Measurements from ENCODE around the gene RPS27L. TPM values are rescaled to one million over a fixed set of nuclear protein-coding genes. Genes with fewer than 3 reads are reported as not detected.

RPS27L gene
- total RNA-seq (2011; cell fraction: chromatin; rRNA removed; ENCODE audit: low replicate concordance) = 10.6 and 25.3 TPM in 2 replicates
- 10.3 and 10.4 TPM in 2 replicates for total RNA-seq (2011; cell fraction: nucleolus; rRNA removed)
- 17.9 and 22.3 TPM in 2 replicates for total RNA-seq (2011; cell fraction: nucleoplasm; rRNA removed)
- total RNA-seq (2014; rRNA removed) (75.1 and 85.7 TPM in 2 replicates), total RNA-seq (2014; rRNA removed; fragmentation: Illumina TruSeq; extraction: Trizol) (128 and 148 TPM in 2 replicates), total RNA-seq (2015; rRNA removed; fragmentation: Illumina TruSeq; extraction: Trizol) (92.6 and 105 TPM in 2 replicates), total RNA-seq (2021) (94.4 and 115 TPM in 2 replicates), polyA plus RNA-seq (2011; rRNA removed) (117 and 155 TPM in 2 replicates), polyA plus RNA-seq (2014; fragmentation: Illumina TruSeq; extraction: Trizol) (72.2 and 79.3 TPM in 2 replicates), polyA plus RNA-seq (2014; fragmentation: Nextera tagmentation; extraction: Ambion mirVana) (100 to 1,000 TPM; 328 to 382 TPM), polyA plus RNA-seq (2014; rRNA removed) (115 and 116 TPM in 2 replicates), polyA minus RNA-seq (2011; rRNA and poly(A)+ RNA removed) (27.4 and 34.5 TPM in 2 replicates), Bru-seq, nascent RNA (percentile 84 among the genes with signal in this experiment), BruChase-seq, experiment 1, labeled RNA remaining after a 2-hour chase (percentile 76 among the genes with signal in this experiment), BruChase-seq, experiment 2, labeled RNA remaining after a 6-hour chase (percentile 76 among the genes with signal in this experiment)
- polyA plus RNA-seq (2011; cell fraction: cytosol; rRNA removed) = 29.8 and 61.5 TPM in 2 replicates
- 20.0 and 40.3 TPM in 2 replicates for polyA plus RNA-seq (2011; cell fraction: nucleus; rRNA removed)
- polyA plus RNA-seq (2012) = 157 and 166 TPM in 2 replicates
- 15.9 and 18.7 TPM in 2 replicates for polyA minus RNA-seq (2011; cell fraction: cytosol; rRNA and poly(A)+ RNA removed)
- polyA minus RNA-seq (2011; cell fraction: nucleus; rRNA and poly(A)+ RNA removed) = 8.5 and 15.7 TPM in 2 replicates
- long read RNA-seq, experiment 1, full-length matches to known transcripts = 95 of 123 reads
- long read RNA-seq, experiment 1, partial matches to known transcripts = 28 of 123 reads
- long read RNA-seq, experiment 1, other reads (novel, unspliced or antisense) = 0 of 123 reads
- long read RNA-seq, experiment 2, full-length matches to known transcripts = 50 of 55 reads
- long read RNA-seq, experiment 2, partial matches to known transcripts = 3 of 55 reads
- long read RNA-seq, experiment 2, other reads (novel, unspliced or antisense) = 2 of 55 reads
- long read RNA-seq, experiment 3, full-length matches to known transcripts = 66 of 68 reads
- long read RNA-seq, experiment 3, partial matches to known transcripts = 0 of 68 reads
- long read RNA-seq, experiment 3, other reads (novel, unspliced or antisense) = 2 of 68 reads

GRCh38 chr15:63157118-63157843 lies at the start of gene RPS27L:
Gene RPS27L, minus strand, starts transcription at chr15:63157477. Its CDS starts 72 bp downstream, at chr15:63157405.
- Histone ChIP-seq H3K4me1 (replicated peaks in 1 of 2; ENCODE audit: control insufficient read depth in 2 of 2, insufficient read depth in 2 of 2, low read length in 2 of 2) (peaks cover 4 to 12% of the 10 kb centered on the region in 2 experiments; a peak in 3 of 5 replicates), H3K27me3 (ENCODE audit: control insufficient read depth in 2 of 2, insufficient read depth in 2 of 2, low read length in 2 of 2) (no peaks in the 10 kb centered on the region), H3K9me1 (ENCODE audit: control insufficient read depth, insufficient read depth, low read length) (no peaks in the 10 kb centered on the region), H3K9me3 (replicated peaks; ENCODE audit: control insufficient read depth, insufficient read depth, low read depth, low read length) (no peaks in the 10 kb centered on the region), H4K20me1 (replicated peaks; ENCODE audit: control insufficient read depth, insufficient read depth, low read length) (no peaks in the 10 kb centered on the region), H3K36me3 (ENCODE audit: control insufficient read depth, insufficient read depth, low read length) (peaks cover 24% of the 10 kb centered on the region; the same call in 2 of the 3 replicates), H2AFZ (ENCODE audit: low read depth, low read length) (peak within 1 kb of the TSS; percentile 80), H3K79me2 (ENCODE audit: control insufficient read depth, insufficient read depth, low read length) (peaks cover 22% of the 10 kb centered on the region), H3K9ac (ENCODE audit: insufficient read depth in 1 of 2, low read depth in 2 of 2, low read length in 2 of 2) (peak within 1 kb of the TSS; percentile 81 to 99), H3K27ac (ENCODE audit: extremely low read depth, low read depth, low read length) (peak within 1 kb of the TSS; percentile 80), H3K4me2 (ENCODE audit: insufficient read depth, low read length) (peak within 1 kb of the TSS; percentile 93), H3K4me3 (peak within 1 kb of the TSS; percentile 57)
- ChIA-PET CTCF (ENCODE audit: low intra/inter-chr PET ratio) (no interaction called here), POLR2A (interaction anchor here (0.6 to 2.1 kb wide), 15 partner anchors 8 to 880 kb away, joined by 3 to 11 read pairs (median 4); no protein-coding TSS in a partner anchor)
- no TSS peak for BruUV-seq (replicated peaks)
- WGBS (ENCODE audit: insufficient coverage, low coverage, missing lambda C conversion rate) = under 1% methylated on average over 48 of the region's 60 CpGs
- ATAC-seq (peak; percentile 97), DNase-seq (ENCODE audit: extremely low read depth in 1 of 4, low spot score in 3 of 4) (peak; percentile 84 to 95 (median 86)), FAIRE-seq (peak; percentile 92)
- in situ Hi-C loops (cut with MboI) (no loop called here), intact Hi-C loops (cut with micrococcal nuclease) (loop anchor here (2.0 to 5.0 kb wide), 3 partner anchors 35 to 120 kb away; partner anchors contain the start of gene APH1B)
- TF ChIP-seq CXXC5 (CRISPR knock-in tag; IDR thresholded peaks at IDR 0.05) (peak; percentile 65), ZBED1 (IDR thresholded peaks at IDR 0.05) (0 out of 2 replicates have a peak, but pooled peaks have one; percentile 23), DDX20 (tag; IDR thresholded peaks at IDR 0.05; ENCODE audit: low read depth) (no peak), HNRNPL (IDR thresholded peaks at IDR 0.05; ENCODE audit: low read depth, low read length) (no peak), ELF4 (CRISPR knock-in tag; IDR thresholded peaks at IDR 0.05) (peak; percentile 88; the same call in 1 of the 2 replicates), XRCC4 (IDR thresholded peaks at IDR 0.05; ENCODE audit: extremely low read depth, insufficient read depth, insufficient read length) (no peak), SNIP1 (IDR thresholded peaks at IDR 0.05; ENCODE audit: low read depth) (peak; percentile 83; the same call in 1 of the 2 replicates), BHLHE40 (IDR thresholded peaks at IDR 0.05; ENCODE audit: low read length) (peak; percentile 40; the same call in 1 of the 2 replicates), ZNF512 (tag; IDR thresholded peaks at IDR 0.05) (no peak), MTA2 (IDR thresholded peaks at IDR 0.05; ENCODE audit: low read depth) (0 out of 2 replicates have a peak, but pooled peaks have one; percentile 15), ATF3 (IDR thresholded peaks at IDR 0.05) (no peak), ATF3 (CRISPR knock-in tag; conservative IDR thresholded peaks at IDR 0.05) (no peak; the same call in 1 of the 2 replicates), EP300 (IDR thresholded peaks at IDR 0.05; ENCODE audit: low read length) (peak; percentile 8; the same call in 1 of the 2 replicates), TCF3 (CRISPR knock-in tag; IDR thresholded peaks at IDR 0.05) (no peak), NR3C1 (CRISPR knock-in tag; IDR thresholded peaks at IDR 0.05) (0 out of 2 replicates have a peak, but pooled peaks have one; percentile 48)

All from K562 (cell line).